ENCODE results near the gene RIN3.

GRCh38 chr14:92652413-92653151 lies 139.0 kb downstream of the RIN3 start:
- TF ChIP-seq CTCF (IDR thresholded peaks at IDR 0.05) (no peak), TCF7L2 (IDR thresholded peaks at IDR 0.05; ENCODE audit: low read depth, low read length) (no peak), POLR2AphosphoS5 (IDR thresholded peaks at IDR 0.05; ENCODE audit: low read depth, low read length) (no peak), SIN3A (IDR thresholded peaks at IDR 0.05; ENCODE audit: borderline replicate concordance, insufficient read depth, low read depth, low read length) (no peak)

Measured in Panc1 (cell line).